B cell (primary cell): ENCODE measurements around the gene TPST1. TPM values are rescaled to one million over a fixed set of nuclear protein-coding genes. Genes with fewer than 3 reads are reported as not detected.
"Not testable (repeated sequence)": the region's sequence is repeated elsewhere in the genome, so short reads cannot be mapped to it uniquely, and the experiment has no call there.

Source experiments
- ATAC-seq: fragments of 200-7000 bp; cut with Tn5 transposase; one replicate; pipeline ENCODE4 v1.10.0; 2021; ENCODE audit warnings: low read depth, mild to moderate bottlenecking, moderate number of reproducible peaks, moderate library complexity
- CTCF ChIA-PET: fragments of 350-600 bp; sonication (Branson Sonifier 250); formaldehyde crosslinking; loops from one replicate; lab custom pipeline; 2021; ENCODE audit warnings: antibody characterized with exemption, inconsistent platforms; lab: Charles Lee
- POLR2A ChIA-PET: fragments of 350-600 bp; sonication (Branson Sonifier 250); formaldehyde crosslinking; loops from one replicate; lab custom pipeline; 2021; ENCODE audit warnings: antibody characterized with exemption; lab: Charles Lee
- DNase-seq: peaks from one replicate; pipeline ENCODE4 v3.0.0; 2013
- H2AFZ ChIP-seq: 2 replicates; pipeline ENCODE4 v1.6.1; 2012; ENCODE audit warnings: mild to moderate bottlenecking, low read depth, low read length; ENCODE audit not compliant: insufficient read depth, poor library complexity, severe bottlenecking
- H3K27ac ChIP-seq, 2 donors: 1 replicate in 1 of 2; 2 replicates in 1 of 2; pipeline ENCODE4 v1.5.1; 2012 to 2013; ENCODE audit warnings: low read length in 2 of 2, mild to moderate bottlenecking in 2 of 2, moderate library complexity in 1 of 2
- H3K27me3 ChIP-seq, 4 experiments: fragments of 200-600 bp in 1 of 4; sonication (generic) in 1 of 4; replicated peaks in 1 of 4; 1 replicate in 2 of 4; 2 replicates in 2 of 4; pipeline versions ENCODE4 v1.6.1 to v1.7.0; 2013 to 2016; ENCODE audit warnings: low read length in 3 of 4, mild to moderate bottlenecking in 2 of 4, mixed read lengths in 1 of 4, moderate library complexity in 1 of 4; ENCODE audit not compliant: insufficient read depth in 4 of 4, control insufficient read depth in 3 of 4; ENCODE audit errors: control extremely low read depth in 1 of 4
- H3K36me3 ChIP-seq, 2 experiments: replicated peaks in 1 of 2; 1 replicate in 1 of 2; 2 replicates in 1 of 2; pipeline versions ENCODE4 v1.6.1 to v1.7.1; 2013; ENCODE audit warnings: low read length in 1 of 2; ENCODE audit not compliant: insufficient read depth in 2 of 2, control insufficient read depth in 1 of 2; ENCODE audit errors: control extremely low read depth in 1 of 2, extremely low read depth in 1 of 2
- H3K4me1 ChIP-seq, 2 donors: fragments of 200-600 bp in 1 of 2; sonication (generic) in 1 of 2; 1 replicate in 1 of 2; 2 replicates in 1 of 2; pipeline versions ENCODE4 v1.5.1 to v1.6.1; 2013 to 2017; ENCODE audit warnings: low read length in 2 of 2; ENCODE audit not compliant: control insufficient read depth in 2 of 2, insufficient read depth in 2 of 2
- H3K4me2 ChIP-seq: replicated peaks from 2 replicates; pipeline ENCODE3; 2012; ENCODE audit warnings: mild to moderate bottlenecking, low read depth, low read length; ENCODE audit not compliant: poor library complexity, severe bottlenecking
- H3K4me3 ChIP-seq, 5 experiments: fragments of 200-600 bp in 1 of 5; sonication (generic) in 1 of 5; 1 replicate in 3 of 5; 2 replicates in 2 of 5; pipeline versions ENCODE4 v1.5.1 to v1.7.0; 2011 to 2016; ENCODE audit warnings: low read length in 4 of 5, mild to moderate bottlenecking in 4 of 5, low read depth in 2 of 5, control low read depth in 1 of 5, moderate library complexity in 1 of 5; ENCODE audit not compliant: insufficient read depth in 1 of 5; ENCODE audit errors: control extremely low read depth in 1 of 5, extremely low read depth in 1 of 5
- H3K79me2 ChIP-seq: fragments of 200-600 bp; sonication (generic); one replicate; pipeline ENCODE4 v1.6.0; 2016; ENCODE audit warnings: low read length; ENCODE audit not compliant: control insufficient read depth, insufficient read depth
- H3K9ac ChIP-seq: fragments of 200-600 bp; sonication (generic); 2 replicates; pipeline ENCODE4 v1.6.1; 2017; ENCODE audit warnings: mild to moderate bottlenecking, low read length, moderate library complexity
- H3K9me3 ChIP-seq, 3 donors: one replicate each; pipeline versions ENCODE4 v1.6.1 to v1.7.1; 2013; ENCODE audit warnings: low read length in 2 of 3; ENCODE audit not compliant: control insufficient read depth in 2 of 3, insufficient read depth in 1 of 3; ENCODE audit errors: control extremely low read depth in 1 of 3
- H4K20me1 ChIP-seq: 2 replicates; pipeline ENCODE4 v1.6.0; 2012; ENCODE audit warnings: mild to moderate bottlenecking, low read length; ENCODE audit not compliant: insufficient read depth, control insufficient read depth, poor library complexity, severe bottlenecking
- H3K27ac Mint-ChIP-seq: one replicate; pipeline ENCODE4 v1.8.0; 2021; ENCODE audit warnings: mixed read lengths
- H3K27me3 Mint-ChIP-seq: one replicate; pipeline ENCODE4 v1.8.0; 2021; ENCODE audit warnings: mixed read lengths
- H3K4me1 Mint-ChIP-seq: one replicate; pipeline ENCODE4 v1.8.0; 2021; ENCODE audit warnings: mixed read lengths
- H3K4me3 Mint-ChIP-seq: one replicate; pipeline ENCODE4 v1.8.0; 2021; ENCODE audit warnings: mixed read lengths
- H3K9me3 Mint-ChIP-seq: one replicate; pipeline ENCODE4 v1.8.0; 2022; ENCODE audit warnings: mixed read lengths; ENCODE audit not compliant: insufficient read depth
- CTCF ChIP-seq: fragments of 200-600 bp; IDR thresholded peaks from one replicate; pipeline ENCODE4 v1.8.0; 2022; ENCODE audit warnings: antibody characterized with exemption, mild to moderate bottlenecking
- EZH2 ChIP-seq: IDR thresholded peaks from 2 replicates; pipeline ENCODE4 v1.6.1; 2012; ENCODE audit warnings: borderline replicate concordance, low read depth, mild to moderate bottlenecking, moderate library complexity, low read length; ENCODE audit not compliant: insufficient read depth, poor library complexity, severe bottlenecking
- WGBS: methylation state at CpG from one replicate; pipeline ENCODE4 v1.1.5; 2013; ENCODE audit warnings: missing lambda C conversion rate; ENCODE audit not compliant: insufficient coverage; 5-methylcytosine and 5-hydroxymethylcytosine counted together
- intact Hi-C: fragments of 100-400 bp; cut with micrococcal nuclease; formaldehyde crosslinking; loops from one replicate; pipeline ENCODE4 v1.10.0; 2022
- polyA plus RNA-seq: library from polyadenylated mRNA; depleted of rRNA; stranded (reverse); fragments of >200 nt; gene quantifications from 2 replicates; pipeline ENCODE4 v1.2.3, GENCODE V29; 2012
- total RNA-seq, 2 donors: library from RNA; stranded (reverse); fragments of 120-200 nt in 1 of 2; gene quantifications; 1 replicate in 1 of 2; 2 replicates in 1 of 2; pipeline versions ENCODE4 v1.2.3 to v1.2.4, GENCODE V29; 2013 to 2022

The TPST1 gene
- total and polyA plus RNA-seq, 2 donors (not counting 1 experiment from before 2014, with no cell fraction given), result 13.0 to 17.0 TPM

GRCh38 chr7:66362136-66362535, 157.0 kb downstream of the TPST1 start:
- Histone ChIP-seq H3K4me1 (no peaks in the 10 kb centered on the region), H3K27me3 (no peaks in the 10 kb centered on the region), H3K9me3 (no peaks in the 10 kb centered on the region), H3K4me2 (no peak overlapping the region), H3K9ac (no peak overlapping the region), H3K79me2 (no peaks in the 10 kb centered on the region), H3K36me3 (peaks cover 0 to 2% of the 10 kb centered on the region in 2 experiments), H4K20me1 (no peaks in the 10 kb centered on the region), H2AFZ (no peak overlapping the region), H3K27ac (no peak overlapping the region), H3K4me3 (no peak overlapping the region)
- TF ChIP-seq EZH2, result no peak
- TF ChIP-seq CTCF, result no peak
- intact Hi-C loops, result no loop called here
- ChIA-PET POLR2A (no interaction called here), CTCF (no interaction called here)
- ATAC-seq (no peak), DNase-seq (no peak)
- Mint-ChIP-seq H3K9me3 (no peaks in the 10 kb centered on the region), H3K4me3 (no peak overlapping the region), H3K27ac (no peak overlapping the region), H3K4me1 (no peaks in the 10 kb centered on the region), H3K27me3 (no peaks in the 10 kb centered on the region)
- no CpG with 5 or more reads among the region's 4 CpGs for WGBS

GRCh38 chr7:66363635-66364034, 158.5 kb downstream of the TPST1 start:
- no peaks in the 10 kb centered on the region for H3K9me3 ChIP-seq
- ChIA-PET CTCF (no interaction called here), POLR2A (no interaction called here)
- H3K9me3 Mint-ChIP-seq, result no peaks in the 10 kb centered on the region
- TF ChIP-seq CTCF, result no peak
- TF ChIP-seq EZH2, result no peak
- ATAC-seq, result no peak
- 100% methylated on average over 1 of the region's 5 CpGs for WGBS
- H4K20me1 ChIP-seq, result no peaks in the 10 kb centered on the region
- H3K4me3 Mint-ChIP-seq, result no peak overlapping the region
- H3K27ac ChIP-seq, result no peak overlapping the region
- no peaks in the 10 kb centered on the region for H3K4me1 ChIP-seq
- no peaks in the 10 kb centered on the region for H3K4me1 Mint-ChIP-seq
- no peaks in the 10 kb centered on the region for H3K79me2 ChIP-seq
- no peak overlapping the region for H3K4me2 ChIP-seq
- H3K27me3 Mint-ChIP-seq, result no peaks in the 10 kb centered on the region
- no peaks in the 10 kb centered on the region for H3K27me3 ChIP-seq
- no peak overlapping the region for H2AFZ ChIP-seq
- H3K4me3 ChIP-seq, result no peak overlapping the region
- no peak overlapping the region for H3K27ac Mint-ChIP-seq
- no peak overlapping the region for H3K9ac ChIP-seq
- H3K36me3 ChIP-seq, result peaks cover 0 to 2% of the 10 kb centered on the region in 2 experiments
- intact Hi-C loops, result no loop called here
- DNase-seq, result no peak

GRCh38 chr7:66365031-66365430, 159.9 kb downstream of the TPST1 start:
- H3K27ac Mint-ChIP-seq, H3K27ac ChIP-seq, H3K4me3 Mint-ChIP-seq, H3K9me3 ChIP-seq, H3K4me1 ChIP-seq, intact Hi-C loops, H3K36me3 ChIP-seq, POLR2A ChIA-PET, H3K4me2 ChIP-seq, H3K4me1 Mint-ChIP-seq, H4K20me1 ChIP-seq, H2AFZ ChIP-seq, H3K27me3 ChIP-seq, H3K9me3 Mint-ChIP-seq, H3K9ac ChIP-seq, H3K79me2 ChIP-seq, H3K27me3 Mint-ChIP-seq, ATAC-seq, H3K4me3 ChIP-seq, DNase-seq: not testable (repeated sequence)
- WGBS, result no CpG with 5 or more reads among the region's 14 CpGs
- CTCF ChIA-PET, result interaction anchor here (0.7 kb wide), 1 partner anchor 102 kb away, joined by 4 read pairs; no protein-coding TSS in a partner anchor
